H1 (cell line): ENCODE results near the gene UBE2G2. TPM values are rescaled to one million over a fixed set of nuclear protein-coding genes. Genes with fewer than 3 reads are reported as not detected.

ENCODE experiments used
- CTCF ChIA-PET: fragments of 300-600 bp; sonication (Branson Sonifier 250); formaldehyde crosslinking; loops from one replicate; lab custom pipeline; 2021; ENCODE audit not compliant: partially characterized antibody; lab: Charles Lee
- POLR2A ChIA-PET: fragments of 300-600 bp; sonication (Branson Sonifier 250); formaldehyde crosslinking; loops from one replicate; lab custom pipeline; 2021; ENCODE audit warnings: inconsistent platforms; ENCODE audit not compliant: partially characterized antibody; lab: Charles Lee
- DNase-seq, 2 experiments: peaks; one replicate each; pipeline versions ENCODE4 v3.0.0 to v3.0.0-alpha.2; 2010 to 2022; ENCODE audit warnings: low spot score in 2 of 2, low read depth in 1 of 2, mixed read lengths in 1 of 2
- FAIRE-seq: peaks from 2 replicates; lab custom pipeline; 2011; peaks lifted over from hg19 to GRCh38; lab: Jason Lieb, UNC
- H2AFZ ChIP-seq: 2 replicates; pipeline ENCODE4 v1.8.1; 2012; ENCODE audit warnings: low read length, inconsistent platforms
- H2AK5ac ChIP-seq: 2 replicates; pipeline ENCODE4 v1.6.1; 2013; ENCODE audit warnings: low read depth, low read length
- H2BK120ac ChIP-seq: replicated peaks from 2 replicates; pipeline ENCODE3; 2013; ENCODE audit warnings: low read depth, low read length, inconsistent platforms
- H2BK12ac ChIP-seq: 2 replicates; pipeline ENCODE4 v1.6.1; 2013; ENCODE audit warnings: low read depth, low read length
- H2BK15ac ChIP-seq: 2 replicates; pipeline ENCODE4 v1.6.1; 2013; ENCODE audit warnings: low read length
- H2BK20ac ChIP-seq: 2 replicates; pipeline ENCODE4 v1.6.1; 2013; ENCODE audit warnings: low read length
- H2BK5ac ChIP-seq: 2 replicates; pipeline ENCODE4 v1.6.1; 2013; ENCODE audit warnings: low read depth, low read length
- H3K14ac ChIP-seq: 2 replicates; pipeline ENCODE4 v1.6.1; 2013; ENCODE audit warnings: inconsistent platforms; ENCODE audit not compliant: insufficient read length
- H3K18ac ChIP-seq: 2 replicates; pipeline ENCODE4 v1.6.1; 2013; ENCODE audit warnings: low read length; ENCODE audit errors: extremely low read depth
- H3K23ac ChIP-seq: 2 replicates; pipeline ENCODE4 v1.6.1; 2013; ENCODE audit warnings: inconsistent platforms; ENCODE audit not compliant: insufficient read length
- H3K23me2 ChIP-seq: 2 replicates; pipeline ENCODE4 v1.6.1; 2013; ENCODE audit warnings: low read depth, low read length
- H3K27ac ChIP-seq: 2 replicates; pipeline ENCODE4 v1.6.1; 2011; ENCODE audit warnings: low read depth, low read length, inconsistent platforms
- H3K27me3 ChIP-seq, 4 experiments: replicated peaks in 1 of 4; 1 replicate in 1 of 4; 2 replicates in 3 of 4; pipeline versions ENCODE4 v1.6.1 to v1.8.1; 2011 to 2013; ENCODE audit warnings: low read length in 3 of 4, mild to moderate bottlenecking in 3 of 4, inconsistent platforms in 2 of 4, mixed read lengths in 2 of 4, moderate library complexity in 1 of 4; ENCODE audit not compliant: control insufficient read depth in 3 of 4, insufficient read depth in 3 of 4; ENCODE audit errors: extremely low read depth in 1 of 4
- H3K36me3 ChIP-seq, 4 experiments: 2 replicates each; pipeline versions ENCODE4 v1.6.1 to v1.8.1; 2011 to 2013; ENCODE audit warnings: mild to moderate bottlenecking in 4 of 4, low read length in 3 of 4, moderate library complexity in 2 of 4, control low read depth in 1 of 4, inconsistent platforms in 1 of 4; ENCODE audit not compliant: insufficient read depth in 4 of 4, control insufficient read depth in 2 of 4
- H3K4ac ChIP-seq: replicated peaks from 2 replicates; pipeline ENCODE3; 2013; ENCODE audit warnings: low read length, low read depth, mixed read lengths, inconsistent platforms; ENCODE audit not compliant: insufficient read length
- H3K4me1 ChIP-seq, 4 experiments: replicated peaks in 1 of 4; 1 replicate in 1 of 4; 2 replicates in 3 of 4; pipeline versions ENCODE4 v1.6.1 to v1.8.1; 2011 to 2013; ENCODE audit warnings: low read length in 3 of 4, inconsistent platforms in 2 of 4, mixed read lengths in 1 of 4; ENCODE audit not compliant: insufficient read depth in 4 of 4, control insufficient read depth in 3 of 4
- H3K4me2 ChIP-seq, 2 experiments: 2 replicates each; pipeline versions ENCODE4 v1.6.1 to v1.8.1; 2011 to 2013; ENCODE audit warnings: low read depth in 2 of 2, low read length in 2 of 2, control low read depth in 1 of 2, inconsistent platforms in 1 of 2, mild to moderate bottlenecking in 1 of 2; ENCODE audit not compliant: insufficient read depth in 1 of 2
- H3K4me3 ChIP-seq, 4 experiments: fragments of 200-600, 300-600 bp in 1 of 4; sonication (generic), shearing (Covaris generic), sonication (Bioruptor Twin) in 1 of 4; 2 replicates each; pipeline versions ENCODE4 v1.5.1 to v1.8.1; 2011 to 2016; ENCODE audit warnings: low read length in 4 of 4, low read depth in 3 of 4, control low read depth in 2 of 4, inconsistent platforms in 2 of 4, mild to moderate bottlenecking in 2 of 4, mixed read lengths in 1 of 4, moderate library complexity in 1 of 4; ENCODE audit not compliant: insufficient read depth in 2 of 4; ENCODE audit errors: extremely low read depth in 1 of 4
- H3K56ac ChIP-seq: replicated peaks from 2 replicates; pipeline ENCODE3; 2013; ENCODE audit warnings: low read depth, mild to moderate bottlenecking, mixed read lengths, low read length, inconsistent platforms; ENCODE audit not compliant: insufficient read length
- H3K79me1 ChIP-seq: 2 replicates; pipeline ENCODE4 v1.6.1; 2013; ENCODE audit warnings: low read depth, low read length, control low read depth
- H3K79me2 ChIP-seq, 2 experiments: 2 replicates each; pipeline versions ENCODE4 v1.6.1 to v1.8.1; 2012 to 2013; ENCODE audit warnings: low read length in 2 of 2, mild to moderate bottlenecking in 2 of 2, inconsistent platforms in 1 of 2; ENCODE audit not compliant: insufficient read depth in 2 of 2, control insufficient read depth in 1 of 2
- H3K9ac ChIP-seq, 4 experiments: replicated peaks in 1 of 4; 1 replicate in 1 of 4; 2 replicates in 3 of 4; pipeline versions ENCODE4 v1.6.1 to v1.8.1; 2011 to 2013; ENCODE audit warnings: low read depth in 3 of 4, low read length in 3 of 4, control low read depth in 2 of 4, mild to moderate bottlenecking in 2 of 4, moderate library complexity in 2 of 4, inconsistent platforms in 1 of 4; ENCODE audit errors: extremely low read depth in 1 of 4
- H3K9me3 ChIP-seq, 2 experiments: 2 replicates each; pipeline versions ENCODE4 v1.6.1 to v1.8.1; 2012 to 2013; ENCODE audit warnings: mild to moderate bottlenecking in 2 of 2, moderate library complexity in 2 of 2, control low read depth in 1 of 2, inconsistent platforms in 1 of 2, low read depth in 1 of 2, low read length in 1 of 2, mixed read lengths in 1 of 2; ENCODE audit not compliant: insufficient read depth in 2 of 2
- H4K20me1 ChIP-seq, 2 experiments: replicated peaks in 1 of 2; 2 replicates each; pipeline versions ENCODE3 to v1.8.1; 2011 to 2013; ENCODE audit warnings: inconsistent platforms in 2 of 2, low read length in 2 of 2, mild to moderate bottlenecking in 1 of 2; ENCODE audit not compliant: insufficient read depth in 2 of 2, control insufficient read depth in 1 of 2
- H4K5ac ChIP-seq: 2 replicates; pipeline ENCODE4 v1.6.1; 2013; ENCODE audit warnings: low read length, low read depth, mixed read lengths, inconsistent platforms; ENCODE audit not compliant: insufficient read length
- H4K8ac ChIP-seq: 2 replicates; pipeline ENCODE4 v1.8.0; 2013; ENCODE audit warnings: mild to moderate bottlenecking, moderate library complexity, low read length, inconsistent platforms; ENCODE audit not compliant: insufficient read depth; ENCODE audit errors: extremely low read depth
- H4K91ac ChIP-seq: replicated peaks from 2 replicates; pipeline ENCODE3; 2013; ENCODE audit warnings: low read length, mixed read lengths, inconsistent platforms; ENCODE audit not compliant: insufficient read length
- BACH1 ChIP-seq: IDR thresholded peaks from 2 replicates; pipeline ENCODE4 v1.6.1; 2012; ENCODE audit warnings: low read length, improper control_type of control experiment
- EP300 ChIP-seq, 2 experiments: IDR thresholded peaks; 1 replicate in 1 of 2; 2 replicates in 1 of 2; pipeline ENCODE4 v1.6.1; 2011 to 2012; ENCODE audit warnings: low read depth in 2 of 2, low read length in 2 of 2, mild to moderate bottlenecking in 2 of 2, borderline replicate concordance in 1 of 2, inconsistent platforms in 1 of 2, moderate library complexity in 1 of 2
- EZH2 ChIP-seq: fragments of 200-600 bp; sonication (generic); IDR thresholded peaks from 2 replicates; pipeline ENCODE4 v1.7.1; 2012; ENCODE audit warnings: low read depth, mild to moderate bottlenecking, moderate library complexity, low read length, inconsistent platforms; ENCODE audit not compliant: severe bottlenecking
- FOSL1 ChIP-seq: IDR thresholded peaks from 2 replicates; pipeline ENCODE4 v1.6.1; 2011; ENCODE audit warnings: mild to moderate bottlenecking, low read depth, low read length, moderate library complexity; ENCODE audit not compliant: insufficient read depth
- HDAC6 ChIP-seq: IDR thresholded peaks from one replicate; pipeline ENCODE4 v1.7.1; 2012; ENCODE audit warnings: low read depth, mild to moderate bottlenecking, inconsistent platforms, low read length, moderate library complexity
- JUN ChIP-seq: IDR thresholded peaks from 2 replicates; pipeline ENCODE4 v1.6.1; 2011; ENCODE audit warnings: low read depth, mild to moderate bottlenecking, improper control_type of control experiment, low read length
- KDM1A ChIP-seq: fragments of 200-600, 300-600 bp; sonication (generic); IDR thresholded peaks from 2 replicates; pipeline ENCODE4 v1.7.1; 2016; ENCODE audit warnings: mild to moderate bottlenecking, low read length, borderline replicate concordance
- RAD21 ChIP-seq, 2 experiments: IDR thresholded peaks in 1 of 2; conservative IDR thresholded peaks in 1 of 2; 2 replicates each; pipeline ENCODE4 v1.6.1; 2011; ENCODE audit warnings: low read depth in 2 of 2, low read length in 2 of 2, improper control_type of control experiment in 1 of 2, inconsistent platforms in 1 of 2, mild to moderate bottlenecking in 1 of 2, moderate library complexity in 1 of 2
- RBBP5 ChIP-seq: IDR thresholded peaks from 2 replicates; pipeline ENCODE4 v1.7.1; 2012; ENCODE audit warnings: low read depth, mild to moderate bottlenecking, inconsistent platforms, low read length, moderate library complexity, borderline replicate concordance
- TAF7 ChIP-seq: optimal IDR thresholded peaks from 2 replicates; pipeline ENCODE3; 2011; ENCODE audit warnings: low read depth, mild to moderate bottlenecking, inconsistent platforms, low read length, moderate library complexity, borderline replicate concordance
- WGBS, 2 experiments: shearing (Covaris generic) in 1 of 2; methylation state at CpG; one replicate each; pipeline versions ENCODE4 v1.1.6 to v1.1.7; 2013 to 2015; ENCODE audit warnings: low lambda C conversion rate in 2 of 2, mixed read lengths in 2 of 2, inconsistent platforms in 1 of 2, low coverage in 1 of 2, missing lambda C conversion rate in 1 of 2; ENCODE audit not compliant: insufficient replicate concordance in 2 of 2, insufficient coverage in 1 of 2, insufficient read length in 1 of 2; ENCODE audit errors: extremely low coverage in 1 of 2, missing lambda C conversion rate in 1 of 2; 5-methylcytosine and 5-hydroxymethylcytosine counted together
- polyA plus RNA-seq, 7 experiments: library from polyadenylated mRNA; depleted of rRNA in 3 of 7; stranded (reverse) in 5 of 7; unstranded in 2 of 7; fragments of >200 nt in 5 of 7; fragments of 200-250 nt in 2 of 7; gene quantifications; 1 replicate in 5 of 7; 2 replicates in 1 of 7; 4 replicates in 1 of 7; pipeline versions ENCODE4 v1.2.1 to v1.2.3, GENCODE V29; 2011 to 2013; ENCODE audit warnings: missing spikeins in 2 of 7, mixed read lengths in 2 of 7
- total RNA-seq: library from RNA; stranded (reverse); fragmentation: NEBNext Ultra II Directional; extraction: Animal tissue kit (Norgen Biotek cat#: 25700); gene quantifications from 2 replicates; pipeline ENCODE4 v1.2.1, GENCODE V29; 2021

UBE2G2 gene
- total and polyA plus RNA-seq, 2 of the 8 experiments (the other 6 are each of a cell fraction or from before 2014, with no cell fraction given): 96.3 to 101 TPM

DNA sequence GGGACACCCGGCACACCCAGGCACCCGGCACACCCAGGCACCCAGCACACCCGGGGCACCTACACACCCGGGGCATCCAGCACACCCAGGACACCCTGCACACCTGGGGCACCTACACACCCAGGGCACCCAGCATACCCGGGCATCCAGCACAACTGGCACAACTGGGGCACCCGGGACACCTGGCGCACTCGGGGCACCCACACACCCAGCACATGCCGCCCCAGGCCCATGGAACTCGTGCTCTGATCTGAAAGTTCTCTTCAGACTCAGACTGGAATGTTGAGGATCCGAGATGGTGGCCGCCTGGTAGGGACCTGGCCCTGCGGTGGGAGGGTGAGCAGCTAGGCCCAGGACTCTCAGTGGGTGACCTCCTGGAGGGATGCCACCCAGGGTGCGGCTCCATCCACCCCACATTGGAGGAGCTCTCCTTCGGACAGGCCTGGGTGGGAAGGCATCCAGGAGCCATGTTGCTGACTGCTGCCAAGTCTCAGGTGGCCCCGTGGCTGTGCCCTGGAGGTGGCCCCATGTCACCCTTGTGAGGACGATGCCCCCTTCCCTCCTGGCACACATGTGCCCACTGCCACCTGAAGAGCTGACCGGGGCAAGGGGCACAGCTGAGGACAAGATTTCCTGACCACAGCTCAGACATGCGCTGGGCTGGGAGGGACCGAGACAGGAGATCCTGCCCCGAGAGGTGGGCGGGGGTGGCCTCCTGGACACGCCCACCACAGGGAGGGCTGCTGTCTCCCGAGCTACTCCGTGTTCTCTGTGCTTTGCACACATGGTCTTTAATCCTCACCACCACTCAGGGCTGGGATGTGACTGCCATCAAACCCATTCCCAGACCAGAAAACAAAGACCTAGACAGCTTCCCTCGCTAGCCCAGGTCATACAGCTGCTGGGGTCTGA lies 37.0 kb downstream of the UBE2G2 start:
- CTCF ChIA-PET: interaction anchor here (0.6 to 2.0 kb wide), 7 partner anchors 12 to 404 kb away, joined by 3 to 10 read pairs (median 4); no protein-coding TSS in a partner anchor
- POLR2A ChIA-PET: interaction anchor here (1.5 kb wide), 1 partner anchor 16 kb away, joined by 4 read pairs; no protein-coding TSS in a partner anchor
- H4K91ac ChIP-seq: peak overlapping the region; percentile 66
- H2BK15ac ChIP-seq: peak overlapping the region; percentile 92; the same call in 1 of the 2 replicates
- no peak overlapping the region for H3K14ac ChIP-seq
- FAIRE-seq (no peak), DNase-seq (no peak)
- no peak overlapping the region for H3K4ac ChIP-seq
- no peak overlapping the region for H4K5ac ChIP-seq
- WGBS, 2 experiments: 87% methylated on average over 21 of the region's 26 CpGs; no CpG with 5 or more reads in 1 of the 2 experiments
- H3K9ac ChIP-seq: no peak overlapping the region
- H3K23me2 ChIP-seq: no peaks in the 10 kb centered on the region
- H3K79me2 ChIP-seq: no peaks in the 10 kb centered on the region
- H3K4me3 ChIP-seq: no peak overlapping the region
- H3K23ac ChIP-seq: no peak overlapping the region
- H3K4me2 ChIP-seq: no peak overlapping the region
- peaks cover under 1 to 4% of the 10 kb centered on the region in 2 experiments for H4K20me1 ChIP-seq
- peaks cover 0 to 6% of the 10 kb centered on the region in 2 experiments; a peak in 1 of 4 replicates for H3K9me3 ChIP-seq
- peak overlapping the region; percentile 28; the same call in 1 of the 2 replicates for H2AK5ac ChIP-seq
- H3K27me3 ChIP-seq: no peaks in the 10 kb centered on the region
- H2BK120ac ChIP-seq: no peak overlapping the region
- no peak overlapping the region; the same call in 1 of the 2 replicates for H2BK5ac ChIP-seq
- peaks cover 0 to 2% (median 0%) of the 10 kb centered on the region in 4 experiments; a peak in 2 of 8 replicates for H3K36me3 ChIP-seq
- peak overlapping the region; percentile 71; the same call in 1 of the 2 replicates for H3K18ac ChIP-seq
- H3K4me1 ChIP-seq: peaks cover 5 to 47% (median 29%) of the 10 kb centered on the region in 4 experiments
- H2BK12ac ChIP-seq: peak overlapping the region; percentile 60; the same call in 1 of the 2 replicates
- no peak overlapping the region for H3K27ac ChIP-seq
- no peak overlapping the region for H2BK20ac ChIP-seq
- H2AFZ ChIP-seq: no peak overlapping the region
- no peak overlapping the region for H4K8ac ChIP-seq
- peaks cover 3% of the 10 kb centered on the region; the same call in 1 of the 2 replicates for H3K79me1 ChIP-seq
- no peak overlapping the region for H3K56ac ChIP-seq
- TF ChIP-seq TAF7: no peak
- TF ChIP-seq RBBP5: no peak
- TF ChIP-seq JUN: no peak
- TF ChIP-seq RAD21 (IDR thresholded peaks at IDR 0.05 in 1 of 2, conservative IDR thresholded peaks at IDR 0.05 in 1 of 2; ENCODE audit: low read depth in 2 of 2, low read length in 2 of 2): no peak
- TF ChIP-seq KDM1A: no peak
- TF ChIP-seq BACH1: no peak
- no peak for TF ChIP-seq EP300 (IDR thresholded peaks at IDR 0.05; ENCODE audit: borderline replicate concordance in 1 of 2, low read depth in 2 of 2, low read length in 2 of 2)
- TF ChIP-seq HDAC6: no peak
- no peak for TF ChIP-seq FOSL1
- TF ChIP-seq EZH2: no peak
